NCI-H524 treated with DMSO at 0.1 percent for 48 hours (cell line): ENCODE results near the gene FAM222A.

Source experiments
- DNase-seq: peaks from one replicate; lab custom pipeline; 2025; lab: John Stamatoyannopoulos, UW

Gene FAM222A

GRCh38 chr12:109772622-109773321, 59.1 kb downstream of the FAM222A start:
- no peak for DNase-seq

GRCh38 chr12:109773384-109774011, 59.9 kb downstream of the FAM222A start:
- DNase-seq, result no peak

- DNase-seq, result peak; percentile 3
Observed at GRCh38 chr12:109775172-109775881, 61.7 kb downstream of the FAM222A start.

- DNase-seq, result no peak
Observed at GRCh38 chr12:109776624-109777023, 63.0 kb downstream of the FAM222A start.

GRCh38 chr12:109777544-109777943, 63.9 kb downstream of the FAM222A start:
- no peak for DNase-seq

GRCh38 chr12:109778684-109779083, 65.1 kb downstream of the FAM222A start:
- DNase-seq, result no peak

GRCh38 chr12:109779382-109779781, 65.8 kb downstream of the FAM222A start:
- no peak for DNase-seq

- DNase-seq, result no peak
Observed at GRCh38 chr12:109781668-109782325, 68.2 kb downstream of the FAM222A start.

GRCh38 chr12:109782326-109782703, 68.7 kb downstream of the FAM222A start:
- no peak for DNase-seq

GRCh38 chr12:109783135-109783964, 69.7 kb downstream of the FAM222A start:
- DNase-seq, result no peak

- no peak for DNase-seq
Observed at GRCh38 chr12:109783965-109784244, 70.3 kb downstream of the FAM222A start.

- no peak for DNase-seq
Observed at GRCh38 chr12:109785854-109786253, 72.2 kb downstream of the FAM222A start.

- DNase-seq, result no peak
Observed at GRCh38 chr12:109786799-109787198, 73.2 kb downstream of the FAM222A start.

- no peak for DNase-seq
Observed at GRCh38 chr12:109789526-109790048, 76.0 kb downstream of the FAM222A start.

- no peak for DNase-seq
Observed at GRCh38 chr12:109792992-109793391, 79.4 kb downstream of the FAM222A start.

GRCh38 chr12:109793411-109793810, 79.8 kb downstream of the FAM222A start:
- no peak for DNase-seq

- no peak for DNase-seq
Observed at GRCh38 chr12:109793826-109794501, 80.3 kb downstream of the FAM222A start.

GRCh38 chr12:109795023-109795422, 81.4 kb downstream of the FAM222A start:
- no peak for DNase-seq

GRCh38 chr12:109796057-109796456, 82.4 kb downstream of the FAM222A start:
- DNase-seq, result no peak

GRCh38 chr12:109797905-109798669, 84.5 kb downstream of the FAM222A start:
- DNase-seq, result no peak
